Right cardiac atrium (tissue), 5 donors: Measurements from ENCODE around the gene ANKRD61. TPM values are rescaled to one million over a fixed set of nuclear protein-coding genes. Genes with fewer than 3 reads are reported as not detected.
"Not testable (repeated sequence)": the region's sequence is repeated elsewhere in the genome, so short reads cannot be mapped to it uniquely, and the experiment has no call there.

Experiments used
- ATAC-seq, 2 donors: fragments of 200-7000 bp; cut with Tn5 transposase; one replicate each; pipeline versions ENCODE4 v1.8.0 to v1.9.1; 2020; ENCODE audit warnings: moderate library complexity in 2 of 2, mild to moderate bottlenecking in 1 of 2
- DNase-seq, 3 donors: peaks; one replicate each; pipeline ENCODE4 v3.0.0-alpha.2; 2020
- H3K27ac ChIP-seq: one replicate; pipeline ENCODE4 v1.5.1; 2013; ENCODE audit warnings: mild to moderate bottlenecking, low read length, control low read depth, moderate library complexity
- H3K27me3 ChIP-seq: one replicate; pipeline ENCODE4 v1.6.1; 2013; ENCODE audit not compliant: control insufficient read depth, insufficient read depth
- H3K4me1 ChIP-seq: one replicate; pipeline ENCODE4 v1.6.1; 2013; ENCODE audit warnings: low read length; ENCODE audit not compliant: control insufficient read depth, insufficient read depth
- H3K4me3 ChIP-seq: one replicate; pipeline ENCODE4 v1.5.1; 2013; ENCODE audit warnings: low read length, control low read depth
- H3K9me3 ChIP-seq: one replicate; pipeline ENCODE4 v1.6.1; 2013; ENCODE audit warnings: low read length; ENCODE audit not compliant: control insufficient read depth
- WGBS: extraction: QIAGEN DNeasy Blood & Tissue Kit; methylation state at CpG from one replicate; pipeline ENCODE4 v1.1.7; 2013; 5-methylcytosine and 5-hydroxymethylcytosine counted together
- intact Hi-C, 4 donors: fragments of 100-400 bp; cut with DNase I; formaldehyde crosslinking; loops; one replicate each; pipeline versions ENCODE4 v1.11.0 to v1.14.0; 2022 to 2023
- polyA plus RNA-seq: library from polyadenylated mRNA; stranded (reverse); fragments of 200-250 nt; gene quantifications from one replicate; pipeline ENCODE4 v1.2.3, GENCODE V29; 2013
- total RNA-seq, 4 donors: library from RNA; stranded (reverse); fragmentation: NEBNext Ultra II Directional; extraction: Animal tissue kit (Norgen Biotek cat#: 25700); gene quantifications; one replicate each; pipeline ENCODE4 v1.2.1, GENCODE V29; 2021
- donor health status: healthy with polysubstance abuse.
- donor health status: DM: no; HTN: yes; CAD: no.
- donor health status: DM: no; HTN: no; CAD: no.
- donor health status: DM: no; HTN: yes; CAD: no; lungs with severe emphysema.
- donor health status: DM: yes; HTN: yes; CAD: no.

Gene ANKRD61
- total and polyA plus RNA-seq, 5 donors = 0.11 TPM; not detected in 4

DNA sequence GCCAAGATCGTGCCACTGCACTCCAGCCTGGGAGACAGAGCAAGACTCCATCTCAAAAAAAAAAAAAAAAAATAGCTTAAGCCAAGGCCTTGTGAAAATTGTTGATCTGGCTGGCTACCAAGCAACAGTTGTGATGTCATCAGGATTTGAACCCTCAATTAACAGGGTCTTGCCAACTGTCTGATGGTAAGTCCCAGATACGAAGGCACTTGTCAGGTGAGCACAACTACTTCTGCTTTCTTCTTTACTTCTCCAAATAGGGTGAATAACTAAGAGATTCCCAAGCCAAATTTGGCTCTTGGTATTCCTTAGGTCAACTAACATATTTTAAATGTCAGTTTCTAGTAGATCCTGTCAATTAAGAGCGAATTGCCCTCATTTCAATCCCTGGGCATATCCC lies 47.4 kb downstream of the ANKRD61 start:
- 65% methylated on average over 3 of the region's 3 CpGs for WGBS
- Histone ChIP-seq H3K27ac (no peak overlapping the region), H3K9me3 (no peaks in the 10 kb centered on the region), H3K27me3 (no peaks in the 10 kb centered on the region), H3K4me1 (no peaks in the 10 kb centered on the region), H3K4me3 (no peak overlapping the region)
- no peak for DNase-seq
- no peak for ATAC-seq
- intact Hi-C loops = no loop called here

DNA sequence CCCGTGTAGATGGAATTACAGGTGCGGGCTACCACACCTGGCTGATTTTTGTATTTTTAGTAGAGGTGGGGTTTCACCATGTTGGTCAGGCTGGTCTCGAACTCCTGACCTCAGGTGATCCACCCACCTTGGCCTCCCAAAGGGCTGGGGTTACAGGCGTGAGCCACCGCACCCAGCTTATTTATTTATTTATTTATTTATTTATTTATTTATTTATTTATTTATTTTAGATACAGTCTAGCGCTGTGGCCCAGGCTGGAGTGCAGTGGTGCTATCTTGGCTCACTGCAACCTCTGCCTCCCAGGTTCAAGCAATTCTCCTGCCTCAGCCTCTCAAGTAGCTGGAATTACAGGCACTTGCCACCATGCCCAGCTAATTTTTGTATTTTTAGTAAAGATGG lies 51.9 kb downstream of the ANKRD61 start:
- H3K27ac ChIP-seq, H3K4me3 ChIP-seq, H3K9me3 ChIP-seq, H3K4me1 ChIP-seq, ATAC-seq, DNase-seq, intact Hi-C loops, H3K27me3 ChIP-seq: not testable (repeated sequence)
- 94% methylated on average over 6 of the region's 6 CpGs for WGBS

Other genes with a start within 250 kb of the ANKRD61 start
- 10 to 100 TPM; 30.4 to 52.2 (median 31.3) TPM for gene RNF216, start 249.7 kb upstream of the ANKRD61 start, total RNA-seq
- 24.8 TPM for gene RNF216, start 249.7 kb upstream of the ANKRD61 start, polyA plus RNA-seq
- gene OCM, start 150.6 kb upstream of the ANKRD61 start, total RNA-seq = not detected
- not detected for gene OCM, start 150.6 kb upstream of the ANKRD61 start, polyA plus RNA-seq
- gene CCZ1, start 132.6 kb upstream of the ANKRD61 start, total RNA-seq = 10 to 100 TPM; 45.1 to 72.6 (median 51.1) TPM
- gene CCZ1, start 132.6 kb upstream of the ANKRD61 start, polyA plus RNA-seq = 53.5 TPM
- gene RSPH10B, start 60.7 kb upstream of the ANKRD61 start, total RNA-seq = not detected
- gene RSPH10B, start 60.7 kb upstream of the ANKRD61 start, polyA plus RNA-seq = 0.11 TPM
- gene PMS2, start 22.3 kb upstream of the ANKRD61 start, total RNA-seq = 1 to 10 TPM; 6.4 to 8.2 (median 6.6) TPM
- 3.1 TPM for gene PMS2, start 22.3 kb upstream of the ANKRD61 start, polyA plus RNA-seq
- 10 to 100 TPM; 27.9 to 35.5 (median 33.5) TPM for gene AIMP2, start 22.1 kb upstream of the ANKRD61 start, total RNA-seq
- 35.6 TPM for gene AIMP2, start 22.1 kb upstream of the ANKRD61 start, polyA plus RNA-seq
- 10 to 100 TPM; 45.7 to 53.9 (median 49.0) TPM for gene EIF2AK1, start 27.8 kb downstream of the ANKRD61 start, total RNA-seq
- gene EIF2AK1, start 27.8 kb downstream of the ANKRD61 start, polyA plus RNA-seq = 33.3 TPM
- 1 to 10 TPM; 4.5 to 6.8 (median 5.4) TPM for gene USP42, start 73.6 kb downstream of the ANKRD61 start, total RNA-seq
- gene USP42, start 73.6 kb downstream of the ANKRD61 start, polyA plus RNA-seq = 2.2 TPM
- 10 to 100 TPM; 27.2 to 40.2 (median 32.0) TPM for gene CYTH3, start 241.2 kb downstream of the ANKRD61 start, total RNA-seq
- gene CYTH3, start 241.2 kb downstream of the ANKRD61 start, polyA plus RNA-seq = 23.5 TPM